GM23248 (cell line): Measurements from ENCODE around the gene RENBP. TPM values are rescaled to one million over a fixed set of nuclear protein-coding genes. Genes with fewer than 3 reads are reported as not detected.

ENCODE experiments used
- DNase-seq: peaks from one replicate; pipeline ENCODE4 v3.0.0-alpha.2; 2015
- H2AFZ ChIP-seq: fragments of 200-600 bp; sonication (generic); 2 replicates; pipeline ENCODE4 v1.6.1; 2016; ENCODE audit warnings: antibody characterized with exemption
- H3F3A ChIP-seq: fragments of 200-600 bp; sonication (generic); 2 replicates; pipeline ENCODE4 v1.6.1; 2016; ENCODE audit warnings: mild to moderate bottlenecking, antibody characterized with exemption, mixed run types; ENCODE audit not compliant: insufficient read depth
- H3K27ac ChIP-seq: fragments of 200-600 bp; sonication (generic); 2 replicates; pipeline ENCODE4 v1.5.1; 2016; ENCODE audit warnings: mild to moderate bottlenecking
- H3K27me3 ChIP-seq: fragments of 200-600 bp; sonication (generic); replicated peaks from 2 replicates; pipeline ENCODE4 v1.6.1; 2016; ENCODE audit warnings: mild to moderate bottlenecking; ENCODE audit not compliant: insufficient read depth
- H3K36me3 ChIP-seq: fragments of 200-600 bp; sonication (generic); 2 replicates; pipeline ENCODE4 v1.6.1; 2016; ENCODE audit warnings: low read depth, mild to moderate bottlenecking
- H3K4me1 ChIP-seq: fragments of 200-600 bp; sonication (generic); 2 replicates; pipeline ENCODE4 v1.6.1; 2016; ENCODE audit warnings: mild to moderate bottlenecking; ENCODE audit not compliant: insufficient read depth
- H3K4me2 ChIP-seq: fragments of 200-600 bp; sonication (generic); one replicate; pipeline ENCODE4 v1.6.1; 2016; ENCODE audit warnings: mild to moderate bottlenecking; ENCODE audit not compliant: unreplicated experiment
- H3K4me3 ChIP-seq: fragments of 200-600 bp; sonication (generic); 2 replicates; pipeline ENCODE4 v1.5.1; 2016; ENCODE audit warnings: mild to moderate bottlenecking
- H3K79me2 ChIP-seq: fragments of 200-600 bp; sonication (generic); 2 replicates; pipeline ENCODE4 v1.6.1; 2016; ENCODE audit warnings: mild to moderate bottlenecking; ENCODE audit not compliant: insufficient read depth
- H3K9ac ChIP-seq: fragments of 200-600 bp; sonication (generic); 2 replicates; pipeline ENCODE4 v1.6.1; 2016; ENCODE audit warnings: mild to moderate bottlenecking
- H3K9me2 ChIP-seq: fragments of 200-600 bp; sonication (generic); 2 replicates; pipeline ENCODE4 v1.6.1; 2016; ENCODE audit warnings: mixed run types, mild to moderate bottlenecking, moderate library complexity; ENCODE audit not compliant: insufficient read depth
- H3K9me3 ChIP-seq: fragments of 200-600 bp; sonication (generic); one replicate; pipeline ENCODE4 v1.6.1; 2017; ENCODE audit warnings: low read depth
- H4K20me1 ChIP-seq: fragments of 200-600 bp; sonication (generic); 2 replicates; pipeline ENCODE4 v1.6.0; 2016; ENCODE audit not compliant: insufficient read depth
- EZH2 ChIP-seq: fragments of 200-600 bp; sonication (generic); IDR thresholded peaks from 2 replicates; pipeline ENCODE4 v1.6.1; 2018; ENCODE audit warnings: antibody characterized with exemption, mild to moderate bottlenecking; ENCODE audit not compliant: insufficient read depth, poor library complexity, severe bottlenecking
- EZH2phosphoT487 ChIP-seq: fragments of 200-600 bp; sonication (generic); IDR thresholded peaks from 2 replicates; pipeline ENCODE4 v1.6.1; 2018; ENCODE audit warnings: antibody characterized with exemption, moderate library complexity, mild to moderate bottlenecking, low read depth; ENCODE audit not compliant: insufficient read depth
- WGBS, 2 experiments: methylation state at CpG; one replicate each; pipeline ENCODE4 v1.1.6; 2015 to 2017; ENCODE audit warnings: low lambda C conversion rate in 2 of 2, low coverage in 1 of 2; ENCODE audit errors: missing lambda C conversion rate in 2 of 2; 5-methylcytosine and 5-hydroxymethylcytosine counted together
- in situ Hi-C: fragments of 300-500 bp; cut with MboI; formaldehyde crosslinking; loops from 2 replicates; pipeline ENCODE4 v1.15.0; 2020
- polyA plus RNA-seq: library from polyadenylated mRNA; unstranded; fragments of >200 nt; fragmentation: Nextera tagmentation; extraction: Ambion mirVana; gene quantifications from 2 replicates; pipeline ENCODE4 v1.2.1, GENCODE V29; 2016
- total RNA-seq: library from RNA; depleted of rRNA; stranded (reverse); fragments of >200 nt; shearing (Covaris generic); gene quantifications from 2 replicates; pipeline ENCODE4 v1.2.3, GENCODE V29; 2014

RENBP gene
- total and polyA plus RNA-seq, 2 experiments from 2014 or later = 0.11 TPM; not detected in 1

DNA sequence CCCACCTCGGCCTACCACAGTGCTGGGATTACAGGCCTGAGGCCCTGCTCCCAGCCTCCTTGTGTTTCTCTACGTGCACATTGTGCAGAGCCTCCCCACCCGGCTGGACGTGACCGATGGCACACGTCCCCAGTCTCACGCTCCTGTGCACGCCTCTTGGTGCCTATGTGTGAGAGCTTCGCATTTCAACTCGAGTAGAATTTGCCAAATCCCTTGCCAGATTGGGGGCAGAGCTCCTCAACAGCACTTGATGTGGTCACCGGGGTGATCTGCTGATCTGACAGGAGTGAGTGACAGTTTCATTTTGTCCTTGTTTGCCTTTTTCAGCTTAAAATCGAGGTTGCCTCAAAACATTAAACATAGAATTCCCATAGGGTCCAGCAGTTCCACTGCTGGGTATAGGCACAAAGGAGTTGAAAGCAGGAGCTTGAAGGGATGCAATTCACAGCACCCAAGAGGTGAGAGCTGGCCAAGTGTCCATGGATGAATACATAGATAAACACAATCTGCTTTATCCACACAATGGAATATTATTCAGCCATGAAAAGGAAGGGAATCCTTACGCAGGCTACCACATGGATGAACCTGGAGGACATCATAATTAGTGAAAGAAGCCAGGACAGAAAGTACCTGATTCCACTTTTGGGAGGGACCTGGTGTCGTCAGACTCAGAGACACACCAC is 45.7 kb upstream of the RENBP start:
- H3K9me3 ChIP-seq = no peaks in the 10 kb centered on the region
- no peaks in the 10 kb centered on the region for H3K27me3 ChIP-seq
- no peaks in the 10 kb centered on the region for H3K9me2 ChIP-seq
- no peaks in the 10 kb centered on the region for H4K20me1 ChIP-seq
- in situ Hi-C loops = no loop called here
- H3K4me1 ChIP-seq = no peaks in the 10 kb centered on the region
- no peak overlapping the region for H3K27ac ChIP-seq
- no peak overlapping the region for H3K4me3 ChIP-seq
- no peak overlapping the region for H3K9ac ChIP-seq
- no peak overlapping the region for H3K4me2 ChIP-seq
- no peaks in the 10 kb centered on the region for H3K36me3 ChIP-seq
- H2AFZ ChIP-seq = no peak overlapping the region
- TF ChIP-seq EZH2phosphoT487 (no peak), EZH2 (no peak)
- WGBS, 2 experiments = 84 to 85% methylated on average over 12 to 14 of the region's 14 CpGs
- H3F3A ChIP-seq = no peaks in the 10 kb centered on the region
- H3K79me2 ChIP-seq = no peaks in the 10 kb centered on the region
- DNase-seq = no peak

DNA sequence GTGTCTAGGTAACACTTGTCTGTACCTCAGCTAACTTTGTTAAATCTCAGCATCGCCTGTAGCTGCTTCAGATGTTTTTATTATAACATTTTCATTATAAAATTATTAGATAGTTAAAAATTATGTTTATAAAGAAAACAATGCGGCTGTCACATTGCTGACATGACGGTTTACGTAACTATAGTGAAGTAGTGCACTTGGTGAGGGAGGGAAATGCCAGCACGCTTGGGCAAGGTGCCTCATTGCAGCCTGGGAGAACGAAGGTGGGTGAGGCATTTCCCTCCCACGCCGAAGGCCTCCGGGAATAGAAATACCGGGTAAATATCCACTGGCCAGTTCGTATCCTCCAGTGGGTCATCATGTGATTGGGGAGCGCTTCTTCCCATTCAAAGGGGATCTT is 44.0 kb upstream of the RENBP start:
- Histone ChIP-seq H3K27me3 (no peaks in the 10 kb centered on the region), H3K9me3 (no peaks in the 10 kb centered on the region), H3K27ac (no peak overlapping the region), H3K79me2 (no peaks in the 10 kb centered on the region), H3K9me2 (no peaks in the 10 kb centered on the region), H3K36me3 (no peaks in the 10 kb centered on the region), H3F3A (no peaks in the 10 kb centered on the region), H3K4me2 (no peak overlapping the region), H4K20me1 (no peaks in the 10 kb centered on the region), H2AFZ (no peak overlapping the region), H3K9ac (no peak overlapping the region), H3K4me1 (no peaks in the 10 kb centered on the region), H3K4me3 (no peak overlapping the region)
- 75 to 81% methylated on average over 9 to 12 of the region's 12 CpGs for WGBS, 2 experiments
- TF ChIP-seq EZH2 (no peak), EZH2phosphoT487 (no peak)
- in situ Hi-C loops = no loop called here
- DNase-seq = no peak

DNA sequence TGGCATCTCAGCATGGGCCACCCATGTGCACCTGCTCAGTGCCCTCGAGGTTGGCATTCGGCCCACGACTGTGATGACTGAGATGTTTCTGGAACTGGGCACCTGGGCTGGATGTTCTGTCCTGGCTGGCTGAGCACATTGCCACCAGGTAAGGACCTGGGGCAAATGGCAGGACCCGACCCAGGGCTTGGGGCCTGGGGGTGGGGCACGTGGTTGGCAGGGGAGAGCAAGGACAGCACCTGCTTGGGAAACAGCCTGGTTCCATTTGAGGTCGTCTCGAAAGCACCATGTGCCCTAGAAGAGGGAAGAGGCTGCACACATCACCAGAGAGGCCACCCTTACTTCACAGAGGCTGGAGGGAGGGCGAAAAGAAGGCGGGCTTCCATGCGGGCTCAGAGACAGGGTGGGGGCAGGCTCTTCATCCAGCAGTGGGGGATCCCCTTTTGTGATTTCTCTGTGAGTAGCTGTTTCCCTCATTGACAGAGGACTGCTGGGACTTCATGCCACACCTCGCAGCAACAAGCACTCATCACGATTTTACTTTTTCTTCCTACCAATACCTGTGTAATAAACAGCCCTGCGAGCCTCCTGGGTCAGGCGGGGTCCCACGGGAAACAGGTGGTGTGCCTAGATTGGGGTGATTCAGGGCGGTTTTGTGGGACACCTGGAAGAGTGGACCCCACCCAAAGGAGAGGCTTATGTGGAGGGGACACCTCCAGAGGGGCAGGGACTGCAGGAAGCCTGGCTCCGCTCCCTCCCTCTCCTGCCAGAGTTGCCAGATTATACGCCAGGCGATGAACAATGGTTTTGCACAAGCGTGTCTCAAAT is 40.1 kb upstream of the RENBP start:
- Histone ChIP-seq H3K4me1 (no peaks in the 10 kb centered on the region), H3F3A (no peaks in the 10 kb centered on the region), H3K4me3 (no peak overlapping the region), H4K20me1 (no peaks in the 10 kb centered on the region), H3K9me3 (no peaks in the 10 kb centered on the region), H3K4me2 (no peak overlapping the region), H3K36me3 (no peaks in the 10 kb centered on the region), H3K79me2 (no peaks in the 10 kb centered on the region), H3K9ac (no peak overlapping the region), H3K9me2 (no peaks in the 10 kb centered on the region), H3K27me3 (no peaks in the 10 kb centered on the region), H3K27ac (no peak overlapping the region), H2AFZ (no peak overlapping the region)
- TF ChIP-seq EZH2phosphoT487 (no peak), EZH2 (no peak)
- WGBS, 2 experiments = 89 to 93% methylated on average over 13 to 20 of the region's 20 CpGs
- no peak for DNase-seq
- in situ Hi-C loops = no loop called here

DNA sequence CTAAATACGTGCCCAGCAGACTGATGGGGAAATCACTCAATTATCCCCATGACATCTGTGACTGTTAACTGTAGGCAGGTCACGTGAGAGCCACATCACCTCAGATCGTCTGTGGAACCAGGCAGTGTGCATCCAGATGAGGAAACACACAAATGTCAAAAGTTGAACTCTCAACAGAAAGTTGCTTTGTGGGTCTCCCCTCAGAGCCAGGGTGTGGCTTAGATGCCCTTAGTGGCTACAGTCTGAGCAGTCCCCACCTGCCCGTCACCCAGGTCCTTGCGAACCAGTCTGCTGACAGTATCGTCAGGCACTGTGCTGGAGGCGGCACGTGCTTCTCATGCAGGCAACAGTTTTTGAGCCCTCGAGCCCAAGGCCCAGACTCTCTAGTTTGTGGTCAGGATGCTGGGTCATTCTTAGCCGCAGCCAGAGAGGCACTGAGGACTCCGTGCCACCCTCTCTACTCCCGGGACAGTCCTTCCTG is 38.9 kb upstream of the RENBP start:
- Histone ChIP-seq H2AFZ (no peak overlapping the region), H3K79me2 (no peaks in the 10 kb centered on the region), H3K9ac (no peak overlapping the region), H3K9me2 (no peaks in the 10 kb centered on the region), H3F3A (no peaks in the 10 kb centered on the region), H3K9me3 (no peaks in the 10 kb centered on the region), H3K4me1 (no peaks in the 10 kb centered on the region), H3K4me3 (no peak overlapping the region), H4K20me1 (no peaks in the 10 kb centered on the region), H3K4me2 (no peak overlapping the region), H3K27me3 (no peaks in the 10 kb centered on the region), H3K27ac (no peak overlapping the region), H3K36me3 (no peaks in the 10 kb centered on the region)
- WGBS, 2 experiments = 81 to 82% methylated on average over 8 to 12 of the region's 12 CpGs
- TF ChIP-seq EZH2 (no peak), EZH2phosphoT487 (no peak)
- in situ Hi-C loops = no loop called here
- no peak for DNase-seq
